Femur (tissue), 1 donor: ENCODE results near the gene PHACTR2.

ENCODE experiments used
- DNase-seq: peaks from one replicate; pipeline ENCODE4 v3.0.0-alpha.2; 2017

The PHACTR2 gene

DNA sequence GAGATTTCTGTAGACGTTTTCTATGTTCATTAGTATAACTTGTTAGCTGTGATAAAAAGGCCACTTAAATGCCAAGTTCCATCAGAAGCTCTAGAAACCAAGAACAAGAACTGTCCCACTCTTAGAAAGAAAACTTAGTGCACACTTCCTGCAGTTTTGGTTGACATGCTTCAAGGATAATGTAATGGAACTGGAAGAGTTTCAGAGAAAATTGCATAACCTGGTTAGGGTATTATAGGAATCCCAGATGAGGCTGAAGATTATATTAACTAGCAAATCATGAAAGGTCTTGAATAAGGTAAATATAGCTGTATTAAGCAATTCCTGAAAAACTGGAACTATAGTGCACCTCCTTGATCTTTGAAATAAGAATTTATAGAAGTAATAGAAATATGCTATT, 1.8 kb upstream of the PHACTR2 start:
- DNase-seq = no peak

DNA sequence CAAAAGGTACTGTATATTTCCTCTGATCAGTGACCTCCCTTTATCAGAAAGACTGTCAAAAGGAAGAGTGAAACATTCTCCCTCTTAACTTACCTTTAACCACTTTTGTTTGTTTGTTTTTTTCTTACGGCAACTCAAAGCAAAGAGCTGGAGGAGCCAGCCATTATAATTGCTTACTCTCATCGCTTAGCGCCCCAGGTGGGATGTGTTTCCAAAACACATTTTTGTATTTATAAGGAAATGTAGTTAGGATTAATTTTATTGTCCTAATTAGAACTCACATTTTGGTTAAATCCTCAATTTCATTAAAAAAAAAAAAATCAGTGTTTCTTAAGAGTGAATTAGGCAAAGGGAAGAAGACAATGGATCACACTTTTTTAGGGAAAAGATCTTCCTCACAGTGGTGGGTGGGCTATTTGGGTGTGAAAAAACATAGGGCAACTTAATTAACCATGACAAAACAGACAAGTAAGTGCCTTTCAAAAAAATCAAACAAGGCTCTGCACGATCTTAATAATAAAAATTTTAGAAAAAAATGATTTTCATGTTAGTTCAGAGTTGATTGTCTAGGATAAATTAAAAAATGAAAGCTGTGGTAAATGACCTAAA, 1.2 kb upstream of the PHACTR2 start:
- no peak for DNase-seq

DNA sequence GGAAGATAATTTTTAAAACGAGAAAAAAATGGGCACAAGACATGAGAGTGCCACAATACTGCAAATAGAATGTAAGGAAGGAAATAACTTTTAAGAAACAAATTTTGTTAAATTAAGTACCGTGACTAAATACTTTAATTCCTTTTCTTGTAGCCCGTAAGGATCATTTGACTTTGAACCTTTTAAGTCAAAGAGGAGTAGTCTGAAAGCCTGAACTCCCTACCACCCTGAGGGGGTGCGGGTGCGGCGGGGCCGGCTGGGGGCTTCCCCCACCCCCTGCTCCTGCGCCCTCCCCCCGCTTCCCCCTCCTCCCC, 231 bp upstream of the PHACTR2 start:
- no peak for DNase-seq

DNA sequence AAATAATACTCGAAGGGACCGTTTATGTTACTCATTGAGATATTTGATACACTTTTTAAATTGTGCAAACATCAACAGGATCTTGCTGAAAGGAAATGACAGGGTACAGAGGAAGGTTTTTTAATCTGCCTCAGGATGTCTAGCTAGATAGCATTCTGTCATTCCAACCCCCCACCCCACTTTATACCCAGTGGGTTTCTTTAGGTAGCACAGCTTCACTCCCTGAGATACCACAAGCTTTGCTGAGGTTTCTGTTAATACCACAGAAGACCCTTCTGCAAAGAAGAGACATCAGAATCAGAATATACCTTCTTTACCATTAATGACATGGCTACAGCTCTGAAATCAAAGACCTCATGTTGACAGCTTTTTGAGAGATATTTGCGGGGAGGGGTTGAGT, 1.3 kb downstream of the PHACTR2 start:
- DNase-seq = no peak

DNA sequence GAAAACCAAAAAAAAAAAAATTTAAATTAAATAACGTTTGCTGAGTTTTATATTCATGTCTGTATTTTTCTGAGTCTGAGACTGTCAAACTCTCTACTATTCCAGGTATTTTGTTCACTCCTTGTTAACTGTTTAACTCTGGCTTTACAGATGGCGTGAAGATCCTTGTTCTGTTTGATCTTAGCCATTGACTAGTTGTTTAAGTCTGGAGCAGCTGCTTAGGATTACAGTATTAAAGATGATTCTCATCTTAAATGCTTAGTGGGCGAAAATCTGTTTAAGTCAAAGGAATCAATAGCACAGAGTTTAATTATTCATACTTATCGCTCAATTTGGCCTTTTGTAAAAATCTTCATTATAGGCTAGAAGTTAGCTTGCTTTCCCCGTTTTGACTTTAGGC, 2.4 kb downstream of the PHACTR2 start:
- no peak for DNase-seq

- no peak for DNase-seq
These were observed 5.0 kb downstream of the PHACTR2 start for GRCh38 chr6:143682805-143683204.

- DNase-seq = no peak
These were observed 6.7 kb downstream of the PHACTR2 start for GRCh38 chr6:143684486-143684885.

- no peak for DNase-seq
These were observed 7.9 kb downstream of the PHACTR2 start for GRCh38 chr6:143685653-143686052.

DNA sequence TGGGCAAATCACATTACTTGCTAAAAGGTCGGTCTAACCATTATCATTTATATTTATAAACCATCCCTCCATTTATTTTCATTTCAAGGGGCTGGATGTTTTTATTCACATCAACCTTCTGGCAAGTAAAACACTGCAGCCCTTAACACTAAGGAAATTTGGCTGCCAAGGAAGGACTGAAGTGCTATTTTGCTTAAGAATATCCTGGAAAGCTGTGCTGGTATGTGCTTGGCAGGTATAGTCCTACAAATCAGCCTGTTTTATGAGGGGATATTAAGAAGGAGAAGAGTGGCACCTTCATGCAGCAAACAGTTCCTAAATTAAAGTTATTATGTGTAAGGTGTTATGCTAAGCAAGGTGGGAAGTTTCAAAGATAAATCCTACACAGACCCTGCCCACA, 9.8 kb downstream of the PHACTR2 start:
- DNase-seq = no peak

GRCh38 chr6:143688681-143689080, 10.9 kb downstream of the PHACTR2 start:
- DNase-seq = no peak

- DNase-seq = no peak
These were observed 12.1 kb downstream of the PHACTR2 start for GRCh38 chr6:143689852-143690251.

DNA sequence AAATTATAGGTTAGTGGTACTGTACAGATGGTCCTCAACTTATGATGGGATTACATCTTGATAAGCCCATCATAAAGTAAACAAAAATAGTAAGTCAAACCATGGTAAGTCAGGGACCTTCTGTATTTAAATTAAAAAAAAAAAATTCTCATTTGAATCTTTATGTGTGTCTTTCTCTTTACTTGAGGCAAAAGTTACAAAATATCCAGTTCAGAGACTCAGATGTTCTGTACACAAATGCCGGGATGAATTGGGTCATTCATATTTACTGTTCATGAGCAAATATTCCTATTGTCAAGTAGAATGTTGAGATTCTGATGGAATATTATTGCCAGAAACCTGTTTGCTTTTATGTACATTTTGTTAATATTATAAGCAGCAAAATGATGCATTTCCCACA, 13.4 kb downstream of the PHACTR2 start:
- DNase-seq = no peak

- DNase-seq = peak; percentile 62
These were observed 14.3 kb downstream of the PHACTR2 start for GRCh38 chr6:143691900-143692636.

- DNase-seq = no peak
These were observed 14.9 kb downstream of the PHACTR2 start for GRCh38 chr6:143692696-143693095.

- DNase-seq = no peak
These were observed 16.2 kb downstream of the PHACTR2 start for GRCh38 chr6:143694013-143694412.

DNA sequence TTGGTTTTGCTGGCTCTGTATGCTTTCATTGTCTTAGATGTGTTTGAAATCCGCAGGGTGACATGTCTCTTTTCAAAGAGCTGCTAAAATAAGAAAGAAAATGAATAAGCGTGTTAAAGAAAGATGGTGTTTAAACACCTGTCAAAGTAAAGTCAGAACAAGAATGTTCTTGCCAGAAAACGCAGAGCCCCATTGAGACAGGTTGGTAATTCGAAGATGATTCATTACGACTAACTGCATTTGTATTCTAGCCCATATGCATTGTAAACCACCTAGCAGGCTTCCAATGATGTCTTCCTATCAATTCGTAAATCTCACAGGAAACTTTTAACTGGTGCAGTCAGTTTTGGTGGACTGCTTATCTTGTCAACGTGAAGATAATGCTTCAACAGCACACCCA, 16.8 kb downstream of the PHACTR2 start:
- DNase-seq = no peak

DNA sequence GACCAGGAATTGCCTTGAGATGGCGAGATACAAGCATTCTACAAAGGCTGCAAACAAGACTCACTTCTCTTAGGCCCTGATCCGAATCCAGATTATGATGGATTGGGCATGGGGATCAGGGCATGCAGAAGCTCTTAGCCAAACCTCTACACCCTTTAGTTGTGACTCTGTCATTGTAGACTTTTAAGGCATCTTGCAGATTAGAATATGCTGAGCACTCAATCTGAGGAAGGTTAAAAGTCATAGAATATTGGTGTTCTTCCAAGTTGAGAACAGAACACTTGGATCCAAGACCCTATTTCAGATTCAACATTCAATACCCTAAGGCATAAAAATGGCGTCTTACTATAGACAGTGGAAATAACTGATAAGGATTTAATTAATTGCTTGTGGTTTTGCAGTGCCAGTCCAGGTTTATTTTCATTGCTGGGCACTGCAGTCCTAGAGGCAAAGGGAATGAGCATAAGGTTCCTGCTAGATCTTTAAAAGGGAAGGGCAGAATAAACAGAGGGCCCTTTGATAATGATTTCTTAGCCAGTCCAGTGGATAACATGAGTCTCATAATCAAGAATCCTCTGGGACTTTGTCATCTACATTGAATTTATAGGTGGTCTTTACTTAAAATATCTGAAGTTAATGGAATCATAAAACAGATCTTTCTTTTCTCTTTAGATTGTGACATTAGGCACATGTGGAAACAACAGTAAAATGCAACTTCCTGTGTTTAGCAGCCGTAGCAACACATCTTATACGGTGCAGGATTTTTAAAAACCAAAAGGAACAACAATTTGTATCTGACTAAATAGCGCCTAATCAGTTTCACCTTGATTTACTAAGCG, 17.6 kb downstream of the PHACTR2 start:
- no peak for DNase-seq

GRCh38 chr6:143695969-143696663, 18.4 kb downstream of the PHACTR2 start:
- no peak for DNase-seq

DNA sequence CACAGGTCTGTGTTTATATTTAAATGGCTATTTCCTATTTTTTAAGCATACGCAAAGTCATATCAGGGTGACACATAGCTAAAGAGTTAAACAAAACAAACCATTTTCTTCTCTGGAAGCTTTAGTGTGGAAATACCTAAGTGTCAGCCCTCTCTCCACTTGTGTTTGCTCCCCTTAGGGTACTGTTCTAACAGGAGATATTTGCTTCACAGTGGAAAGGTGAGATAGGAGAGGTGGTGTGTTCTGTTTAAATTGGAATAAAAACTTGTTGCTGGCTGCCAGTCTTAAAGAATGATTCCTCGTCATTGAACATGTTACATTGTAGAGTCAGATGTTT, 18.9 kb downstream of the PHACTR2 start:
- DNase-seq = no peak

GRCh38 chr6:143697076-143697800, 19.5 kb downstream of the PHACTR2 start:
- DNase-seq = no peak

GRCh38 chr6:143698329-143698728, 20.6 kb downstream of the PHACTR2 start:
- no peak for DNase-seq

- no peak for DNase-seq
These were observed 21.1 kb downstream of the PHACTR2 start for GRCh38 chr6:143698759-143699429.
